Epithelial cell of proximal tubule (primary cell): ENCODE data around the gene SELENOV. TPM values are rescaled to one million over a fixed set of nuclear protein-coding genes. Genes with fewer than 3 reads are reported as not detected.

Experiments used
- DNase-seq: peaks from one replicate; pipeline ENCODE4 v3.0.0-alpha.2; 2011; ENCODE audit warnings: low read depth
- H3K4me3 ChIP-seq: 2 replicates; pipeline ENCODE4 v1.5.1; 2011; ENCODE audit warnings: low read depth, mild to moderate bottlenecking, low read length
- CTCF ChIP-seq: conservative IDR thresholded peaks from 2 replicates; pipeline ENCODE4 v1.5.1; 2012; ENCODE audit warnings: low read depth, mild to moderate bottlenecking, low read length
- total RNA-seq: library from RNA; depleted of rRNA; stranded (reverse); fragments of >200 nt; gene quantifications from 2 replicates; pipeline ENCODE4 v1.2.3, GENCODE V29; 2015

The SELENOV gene
- total RNA-seq, 1 donor from 2014 or later = 0.17 TPM

- H3K4me3 ChIP-seq = peak within 1 kb of the TSS; percentile 75
- TF ChIP-seq CTCF = no peak
- peak; percentile 30 for DNase-seq
Measured at GRCh38 chr19:39480337-39481228, 34.4 kb upstream of the SELENOV start, which contains the start of gene TIMM50. Gene TIMM50 (plus strand): TSS chr19:39480838. CDS start chr19:39480854, 16 bp downstream.

GRCh38 chr19:39481229-39481545, 33.8 kb upstream of the SELENOV start:
- no peak for DNase-seq
- no peak for TF ChIP-seq CTCF
- H3K4me3 ChIP-seq = peak overlapping the region; percentile 75

- TF ChIP-seq CTCF = no peak
- H3K4me3 ChIP-seq = peak overlapping the region; percentile 75
- DNase-seq = no peak
Measured at GRCh38 chr19:39481676-39482075, 33.3 kb upstream of the SELENOV start.

GRCh38 chr19:39483141-39483540, 31.8 kb upstream of the SELENOV start:
- H3K4me3 ChIP-seq = no peak overlapping the region
- no peak for TF ChIP-seq CTCF
- DNase-seq = no peak

- no peak for TF ChIP-seq CTCF
- DNase-seq = no peak
- no peak overlapping the region for H3K4me3 ChIP-seq
Measured at GRCh38 chr19:39489756-39490155, 25.2 kb upstream of the SELENOV start.

- DNase-seq = no peak
- no peak for TF ChIP-seq CTCF
- no peak overlapping the region for H3K4me3 ChIP-seq
Measured at GRCh38 chr19:39492225-39492624, 22.7 kb upstream of the SELENOV start.

- no peak for TF ChIP-seq CTCF
- H3K4me3 ChIP-seq = no peak overlapping the region
- DNase-seq = no peak
Measured at GRCh38 chr19:39492788-39493187, 22.2 kb upstream of the SELENOV start.
